OCI-LY3 (cell line): ENCODE results near the gene IHH.

Experiments used
- CTCF ChIP-seq: fragments of 200-600, 300-600 bp; sonication (generic); IDR thresholded peaks from 2 replicates; pipeline ENCODE4 v1.5.1; 2014; ENCODE audit warnings: antibody characterized with exemption, low read length, low read depth
- EZH2phosphoT487 ChIP-seq: fragments of 200-600 bp; shearing (Covaris generic); IDR thresholded peaks from 2 replicates; pipeline ENCODE4 v1.6.1; 2018; ENCODE audit warnings: antibody characterized with exemption, mixed run types, low read depth

GRCh38 chr2:219022041-219022440 lies 38.7 kb downstream of the IHH start:
- TF ChIP-seq CTCF = no peak
- no peak for TF ChIP-seq EZH2phosphoT487
